Ishikawa (cell line): ENCODE measurements around the gene PSPN.

Experiments
- CEBPB ChIP-seq: IDR thresholded peaks from 2 replicates; pipeline ENCODE4 v1.6.1; 2012
- CREB1 ChIP-seq: IDR thresholded peaks from 2 replicates; pipeline ENCODE4 v1.6.1; 2012; ENCODE audit warnings: low read depth
- EGR1 ChIP-seq: IDR thresholded peaks from 2 replicates; pipeline ENCODE4 v1.6.1; 2012
- EP300 ChIP-seq: IDR thresholded peaks from 2 replicates; pipeline ENCODE4 v1.6.1; 2012; ENCODE audit warnings: borderline replicate concordance
- FOXM1 ChIP-seq: IDR thresholded peaks from 2 replicates; pipeline ENCODE4 v1.6.1; 2012; ENCODE audit warnings: low read depth, borderline replicate concordance
- MAX ChIP-seq: IDR thresholded peaks from 2 replicates; pipeline ENCODE4 v1.6.1; 2012
- NFIC ChIP-seq: IDR thresholded peaks from 2 replicates; pipeline ENCODE4 v1.6.1; 2012
- RAD21 ChIP-seq: IDR thresholded peaks from 2 replicates; pipeline ENCODE4 v1.6.1; 2012; ENCODE audit warnings: low read depth
- REST ChIP-seq: IDR thresholded peaks from 2 replicates; pipeline ENCODE4 v1.6.1; 2012; ENCODE audit warnings: low read depth, mild to moderate bottlenecking
- TAF1 ChIP-seq: IDR thresholded peaks from 2 replicates; pipeline ENCODE4 v1.6.1; 2012; ENCODE audit warnings: low read depth, mild to moderate bottlenecking
- TCF12 ChIP-seq: IDR thresholded peaks from 2 replicates; pipeline ENCODE4 v1.6.1; 2012; ENCODE audit warnings: low read depth
- TEAD4 ChIP-seq: IDR thresholded peaks from 2 replicates; pipeline ENCODE4 v1.6.1; 2012
- USF1 ChIP-seq: IDR thresholded peaks from 2 replicates; pipeline ENCODE4 v1.6.1; 2012
- YY1 ChIP-seq: IDR thresholded peaks from 2 replicates; pipeline ENCODE4 v1.6.1; 2012; ENCODE audit warnings: low read depth
- ZBTB7A ChIP-seq: IDR thresholded peaks from 2 replicates; pipeline ENCODE4 v1.6.1; 2012; ENCODE audit warnings: low read depth

Gene PSPN

GRCh38 chr19:6421075-6422014 lies 45.6 kb upstream of the PSPN start:
- TF ChIP-seq CEBPB (no peak), EP300 (no peak), RAD21 (no peak), EGR1 (no peak), CREB1 (no peak), TAF1 (no peak), TEAD4 (no peak), NFIC (no peak), FOXM1 (no peak), REST (no peak), MAX (no peak), USF1 (no peak), YY1 (no peak), TCF12 (no peak), ZBTB7A (no peak)

GRCh38 chr19:6418562-6418932 lies 42.8 kb upstream of the PSPN start:
- TF ChIP-seq TCF12 (no peak), FOXM1 (no peak), YY1 (no peak), MAX (no peak), RAD21 (no peak), EP300 (no peak), TEAD4 (no peak), NFIC (no peak), ZBTB7A (no peak), TAF1 (no peak), CEBPB (no peak), REST (no peak)

GRCh38 chr19:6417713-6418561 lies 42.2 kb upstream of the PSPN start:
- TF ChIP-seq ZBTB7A: 0 out of 2 replicates have a peak, but pooled peaks have one; percentile 27
- TF ChIP-seq CREB1: no peak
- no peak for TF ChIP-seq MAX

GRCh38 chr19:6416658-6417405 lies 41.1 kb upstream of the PSPN start:
- TF ChIP-seq TEAD4: no peak
- no peak for TF ChIP-seq CREB1
- no peak for TF ChIP-seq YY1
- TF ChIP-seq EP300: no peak
- no peak for TF ChIP-seq TCF12
- no peak for TF ChIP-seq REST
- TF ChIP-seq EGR1: no peak
- no peak for TF ChIP-seq USF1
- no peak for TF ChIP-seq NFIC
- no peak for TF ChIP-seq FOXM1
- no peak for TF ChIP-seq RAD21
- no peak for TF ChIP-seq CEBPB
- TF ChIP-seq MAX: no peak
- no peak for TF ChIP-seq ZBTB7A
- no peak for TF ChIP-seq TAF1
